Hepatocyte (in vitro differentiated cells): Measurements from ENCODE around the gene NR1D2. TPM values are rescaled to one million over a fixed set of nuclear protein-coding genes. Genes with fewer than 3 reads are reported as not detected.

Experiments used
- DNase-seq: peaks from one replicate; pipeline ENCODE4 v3.0.0-alpha.2; 2016; ENCODE audit warnings: low spot score
- H2AFZ ChIP-seq: fragments of 200-600 bp; sonication (generic); 2 replicates; pipeline ENCODE4 v1.6.0; 2016; ENCODE audit warnings: antibody characterized with exemption, mild to moderate bottlenecking
- H3K27ac ChIP-seq: fragments of 200-600 bp; sonication (generic); 2 replicates; pipeline ENCODE4 v1.5.1; 2016; ENCODE audit warnings: mild to moderate bottlenecking
- H3K27me3 ChIP-seq: fragments of 200-600 bp; sonication (generic); 2 replicates; pipeline ENCODE4 v1.6.1; 2016
- H3K36me3 ChIP-seq: fragments of 200-600 bp; sonication (generic); replicated peaks from 2 replicates; pipeline ENCODE4 v1.5.1; 2016; ENCODE audit warnings: low read depth; ENCODE audit not compliant: insufficient read depth
- H3K4me1 ChIP-seq: fragments of 200-600 bp; sonication (generic); 2 replicates; pipeline ENCODE4 v1.5.1; 2016; ENCODE audit warnings: mild to moderate bottlenecking, moderate library complexity; ENCODE audit not compliant: insufficient read depth
- H3K4me2 ChIP-seq: fragments of 200-600 bp; sonication (generic); 2 replicates; pipeline ENCODE4 v1.6.0; 2016
- H3K4me3 ChIP-seq: fragments of 200-600 bp; sonication (generic); 2 replicates; pipeline ENCODE4 v1.5.1; 2016; ENCODE audit warnings: mild to moderate bottlenecking
- H3K79me2 ChIP-seq: fragments of 200-600 bp; sonication (generic); 2 replicates; pipeline ENCODE4 v1.6.0; 2017; ENCODE audit warnings: mild to moderate bottlenecking
- H3K9me2 ChIP-seq: fragments of 200-600 bp; sonication (generic); replicated peaks from 2 replicates; pipeline ENCODE4 v1.6.0; 2017; ENCODE audit warnings: mild to moderate bottlenecking; ENCODE audit not compliant: insufficient read depth
- H3K9me3 ChIP-seq: fragments of 200-600 bp; sonication (generic); 2 replicates; pipeline ENCODE4 v1.5.1; 2016; ENCODE audit warnings: low read depth, mild to moderate bottlenecking
- H4K20me1 ChIP-seq: fragments of 200-600 bp; sonication (generic); 2 replicates; pipeline ENCODE4 v1.6.0; 2016; ENCODE audit warnings: mild to moderate bottlenecking; ENCODE audit not compliant: insufficient read depth, poor library complexity, severe bottlenecking
- EZH2 ChIP-seq: fragments of 200-600 bp; sonication (generic); IDR thresholded peaks from 2 replicates; pipeline ENCODE4 v1.6.1; 2016; ENCODE audit warnings: antibody characterized with exemption, mild to moderate bottlenecking, borderline replicate concordance
- EZH2phosphoT487 ChIP-seq: fragments of 200-600 bp; sonication (generic); IDR thresholded peaks from one replicate; pipeline ENCODE4 v1.6.1; 2018; ENCODE audit warnings: antibody characterized with exemption, mild to moderate bottlenecking, low read depth, moderate library complexity; ENCODE audit not compliant: unreplicated experiment, severe bottlenecking
- WGBS: methylation state at CpG from one replicate; pipeline ENCODE4 v1.1.6; 2016; ENCODE audit warnings: low lambda C conversion rate; ENCODE audit errors: missing lambda C conversion rate; 5-methylcytosine and 5-hydroxymethylcytosine counted together
- polyA plus RNA-seq: library from polyadenylated mRNA; unstranded; fragments of >200 nt; fragmentation: Nextera tagmentation; extraction: Ambion mirVana; gene quantifications from 2 replicates; pipeline ENCODE4 v1.2.1, GENCODE V29; 2016
- total RNA-seq: library from RNA; depleted of rRNA; stranded (reverse); fragments of >200 nt; gene quantifications from 2 replicates; pipeline ENCODE4 v1.2.3, GENCODE V29; 2014
- TF ChIP-seq, protein P1 (sequence below): fragments of 200-600 bp; sonication (generic); IDR thresholded peaks from 2 replicates; pipeline ENCODE4 v1.5.1; 2016; ENCODE audit warnings: antibody characterized with exemption, mild to moderate bottlenecking; ENCODE audit not compliant: poor library complexity

The NR1D2 gene
- total and polyA plus RNA-seq, 2 experiments from 2014 or later: 6.8 to 18.3 TPM

DNA sequence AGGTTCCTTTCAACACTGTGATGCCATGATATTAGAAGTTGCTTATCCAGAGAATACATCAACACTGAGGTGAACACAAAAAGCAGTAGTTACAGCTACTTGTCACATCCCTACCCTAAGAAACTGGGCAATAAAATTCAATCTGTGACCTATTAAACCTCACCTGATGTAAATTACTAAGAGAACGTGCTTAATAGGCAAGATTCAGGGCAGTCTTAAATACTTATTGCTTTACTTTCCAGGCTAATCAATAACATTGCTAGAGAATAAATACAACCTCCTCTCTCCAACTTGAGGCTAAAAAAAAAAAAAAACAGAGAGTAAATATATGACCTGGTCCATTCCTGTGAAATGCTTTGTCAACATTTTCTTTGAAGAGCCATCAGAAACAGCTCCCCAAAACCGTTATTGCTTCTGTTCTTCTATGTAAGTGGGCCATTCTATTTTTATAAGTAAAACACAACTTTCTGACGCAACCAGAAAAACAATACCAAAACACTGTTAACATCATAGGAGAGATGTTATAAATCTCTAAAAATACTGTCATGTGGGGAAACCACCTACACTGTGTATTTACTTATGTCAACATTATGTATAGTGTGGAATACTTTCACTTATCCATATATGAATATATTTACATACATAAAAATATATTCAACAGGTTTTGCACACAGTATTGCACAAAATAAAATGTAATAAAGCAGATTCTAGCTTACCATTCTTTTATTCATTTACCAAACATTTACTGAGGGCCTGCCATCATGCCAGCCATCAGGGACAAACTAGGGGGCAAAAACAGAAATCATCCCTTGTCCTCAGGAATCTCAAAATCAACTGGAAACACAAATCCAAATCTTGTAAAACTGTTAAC lies 31.0 kb upstream of the NR1D2 start:
- peak overlapping the region; percentile 18 for H3K4me2 ChIP-seq
- no peaks in the 10 kb centered on the region for H3K27me3 ChIP-seq
- no peak overlapping the region for H3K27ac ChIP-seq
- H2AFZ ChIP-seq: no peak overlapping the region
- no peaks in the 10 kb centered on the region for H3K36me3 ChIP-seq
- DNase-seq: no peak
- no peak overlapping the region for H3K4me3 ChIP-seq
- H3K9me3 ChIP-seq: no peaks in the 10 kb centered on the region
- H3K79me2 ChIP-seq: peaks cover 76% of the 10 kb centered on the region
- TF ChIP-seq EZH2 (no peak), EZH2phosphoT487 (no peak)
- TF ChIP-seq, protein P1, sequence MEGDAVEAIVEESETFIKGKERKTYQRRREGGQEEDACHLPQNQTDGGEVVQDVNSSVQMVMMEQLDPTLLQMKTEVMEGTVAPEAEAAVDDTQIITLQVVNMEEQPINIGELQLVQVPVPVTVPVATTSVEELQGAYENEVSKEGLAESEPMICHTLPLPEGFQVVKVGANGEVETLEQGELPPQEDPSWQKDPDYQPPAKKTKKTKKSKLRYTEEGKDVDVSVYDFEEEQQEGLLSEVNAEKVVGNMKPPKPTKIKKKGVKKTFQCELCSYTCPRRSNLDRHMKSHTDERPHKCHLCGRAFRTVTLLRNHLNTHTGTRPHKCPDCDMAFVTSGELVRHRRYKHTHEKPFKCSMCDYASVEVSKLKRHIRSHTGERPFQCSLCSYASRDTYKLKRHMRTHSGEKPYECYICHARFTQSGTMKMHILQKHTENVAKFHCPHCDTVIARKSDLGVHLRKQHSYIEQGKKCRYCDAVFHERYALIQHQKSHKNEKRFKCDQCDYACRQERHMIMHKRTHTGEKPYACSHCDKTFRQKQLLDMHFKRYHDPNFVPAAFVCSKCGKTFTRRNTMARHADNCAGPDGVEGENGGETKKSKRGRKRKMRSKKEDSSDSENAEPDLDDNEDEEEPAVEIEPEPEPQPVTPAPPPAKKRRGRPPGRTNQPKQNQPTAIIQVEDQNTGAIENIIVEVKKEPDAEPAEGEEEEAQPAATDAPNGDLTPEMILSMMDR: no peak
- H3K9me2 ChIP-seq: no peaks in the 10 kb centered on the region
- H4K20me1 ChIP-seq: peaks cover 28% of the 10 kb centered on the region
- peaks cover 24% of the 10 kb centered on the region for H3K4me1 ChIP-seq
- WGBS: 62% methylated on average over 3 of the region's 3 CpGs

DNA sequence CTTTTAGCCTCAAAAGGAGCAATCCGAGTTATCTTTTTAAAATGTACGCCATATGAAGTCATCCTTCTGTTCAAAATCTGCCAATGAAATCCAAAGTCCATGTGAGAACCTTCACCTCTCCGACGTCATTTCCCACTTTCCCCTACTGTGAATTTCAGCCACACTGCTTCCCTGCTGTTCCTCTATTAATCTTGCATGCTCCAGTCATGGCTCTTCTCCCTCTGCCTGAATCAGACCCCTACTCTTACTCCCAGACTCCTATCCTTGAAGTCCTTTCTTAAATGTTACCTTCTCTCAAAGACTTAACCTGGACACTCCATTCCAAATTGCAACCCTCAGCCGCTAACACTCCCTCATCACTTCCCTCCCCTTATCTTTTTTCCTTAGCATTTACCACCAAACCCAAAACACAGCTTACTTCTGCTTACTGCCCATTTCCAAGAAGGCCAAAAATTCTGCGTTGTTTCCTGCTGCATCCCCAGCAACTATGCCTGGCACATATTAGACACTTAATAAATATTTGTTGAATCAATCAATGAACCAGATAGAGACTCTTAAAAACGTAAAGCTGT lies 29.5 kb upstream of the NR1D2 start:
- H2AFZ ChIP-seq: peak overlapping the region; percentile 69
- WGBS: 34% methylated on average over 7 of the region's 7 CpGs
- no peak for TF ChIP-seq EZH2
- TF ChIP-seq, protein P1: no peak
- no peak for TF ChIP-seq EZH2phosphoT487
- H3K27ac ChIP-seq: peak overlapping the region; percentile 89
- peaks cover 43% of the 10 kb centered on the region for H4K20me1 ChIP-seq
- peak overlapping the region; percentile 78 for H3K4me2 ChIP-seq
- peaks cover 24% of the 10 kb centered on the region for H3K4me1 ChIP-seq
- no peaks in the 10 kb centered on the region for H3K27me3 ChIP-seq
- H3K9me2 ChIP-seq: no peaks in the 10 kb centered on the region
- DNase-seq: peak; percentile 47
- no peaks in the 10 kb centered on the region for H3K36me3 ChIP-seq
- peak overlapping the region; percentile 30 for H3K4me3 ChIP-seq
- H3K79me2 ChIP-seq: peaks cover 76% of the 10 kb centered on the region
- no peaks in the 10 kb centered on the region for H3K9me3 ChIP-seq

DNA sequence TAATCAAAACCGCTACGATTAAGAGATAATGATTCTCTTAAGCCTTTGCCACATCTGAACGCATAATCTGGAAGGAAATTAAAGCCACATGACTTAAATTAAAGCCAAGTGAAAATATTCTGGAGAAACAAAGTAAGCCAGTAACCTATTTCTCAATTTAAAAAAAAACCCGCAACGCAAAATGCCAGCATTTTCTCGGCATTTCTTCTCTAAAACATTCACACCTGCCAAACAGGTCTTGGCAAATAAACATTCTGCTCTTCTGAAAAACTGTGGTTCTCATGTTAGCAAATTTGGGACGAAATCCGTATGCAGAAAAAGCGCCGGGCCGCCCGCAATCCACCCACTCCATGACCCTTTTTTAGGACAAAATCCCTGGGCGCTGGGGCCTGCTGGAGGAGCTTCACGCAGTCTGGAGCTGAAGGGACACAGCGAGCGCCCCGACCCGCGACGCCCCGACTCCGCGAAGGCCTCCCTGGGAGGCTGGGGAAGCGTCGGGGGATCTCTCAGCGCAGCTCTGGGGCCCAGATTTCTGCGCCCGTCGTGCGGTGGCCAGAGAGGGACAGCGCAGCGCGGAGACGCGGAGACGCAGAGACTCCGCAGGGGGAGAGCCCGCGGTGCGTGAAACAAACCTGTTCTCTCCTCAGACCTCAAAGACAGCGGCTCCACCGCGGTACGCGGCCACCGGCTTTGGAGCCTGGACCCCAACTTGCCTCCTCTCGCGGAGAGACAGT lies 28.8 kb upstream of the NR1D2 start:
- H3K36me3 ChIP-seq: no peaks in the 10 kb centered on the region
- H3K9me3 ChIP-seq: no peaks in the 10 kb centered on the region
- no peaks in the 10 kb centered on the region for H3K27me3 ChIP-seq
- peak overlapping the region; percentile 78 for H3K4me2 ChIP-seq
- H2AFZ ChIP-seq: peak overlapping the region; percentile 69
- no peak for TF ChIP-seq EZH2
- TF ChIP-seq EZH2phosphoT487: no peak
- TF ChIP-seq, protein P1: no peak
- H3K9me2 ChIP-seq: no peaks in the 10 kb centered on the region
- peaks cover 49% of the 10 kb centered on the region for H4K20me1 ChIP-seq
- DNase-seq: no peak
- H3K4me3 ChIP-seq: peak overlapping the region; percentile 30
- H3K79me2 ChIP-seq: peaks cover 69% of the 10 kb centered on the region
- peak overlapping the region; percentile 89 for H3K27ac ChIP-seq
- 3% methylated on average over 48 of the region's 48 CpGs for WGBS
- peaks cover 24% of the 10 kb centered on the region for H3K4me1 ChIP-seq
